T-helper 2 cell treated with Interferon-gamma antibody and Interleukin-4, amounts not matched to agents 100 ng/mL and 5 ng/mL, for 36 hours (primary cell): ENCODE measurements around the gene OSBPL9. TPM values are rescaled to one million over a fixed set of nuclear protein-coding genes. Genes with fewer than 3 reads are reported as not detected.
"Not testable (repeated sequence)": the region's sequence is repeated elsewhere in the genome, so short reads cannot be mapped to it uniquely, and the experiment has no call there.

Source experiments
- intact Hi-C: fragments of 100-400 bp; cut with micrococcal nuclease; formaldehyde crosslinking; loops from one replicate; pipeline ENCODE4 v1.15.1; 2023
- total RNA-seq: library from RNA; stranded (reverse); gene quantifications from 2 replicates; pipeline ENCODE4 v1.2.3, GENCODE V29; 2022

The OSBPL9 gene
- total RNA-seq, 1 donor from 2014 or later, result 54.5 TPM

GRCh38 chr1:51702220-51702619 lies 85.3 kb downstream of the OSBPL9 start:
- intact Hi-C loops, result not testable (repeated sequence)

GRCh38 chr1:51705035-51705434 lies 88.1 kb downstream of the OSBPL9 start:
- intact Hi-C loops, result no loop called here

GRCh38 chr1:51708911-51709760 lies 92.2 kb downstream of the OSBPL9 start:
- intact Hi-C loops, result no loop called here

GRCh38 chr1:51709951-51710350 lies 93.1 kb downstream of the OSBPL9 start:
- intact Hi-C loops, result no loop called here

- intact Hi-C loops, result no loop called here
Measured at GRCh38 chr1:51712590-51712989, 95.7 kb downstream of the OSBPL9 start.

- intact Hi-C loops, result no loop called here
Measured at GRCh38 chr1:51714374-51715019, 97.6 kb downstream of the OSBPL9 start.

GRCh38 chr1:51715369-51715768 lies 98.5 kb downstream of the OSBPL9 start:
- intact Hi-C loops, result no loop called here

GRCh38 chr1:51716746-51717145 lies 99.9 kb downstream of the OSBPL9 start:
- intact Hi-C loops, result no loop called here

- intact Hi-C loops, result no loop called here
Measured at GRCh38 chr1:51717842-51718241, 101.0 kb downstream of the OSBPL9 start.

- intact Hi-C loops, result no loop called here
Measured at GRCh38 chr1:51719146-51719545, 102.3 kb downstream of the OSBPL9 start.

GRCh38 chr1:51724797-51725196 lies 107.9 kb downstream of the OSBPL9 start:
- intact Hi-C loops, result loop anchor here (5.0 kb wide), 1 partner anchor 153 kb away; the partner anchor contains the start of gene NRDC

GRCh38 chr1:51726051-51726450 lies 109.2 kb downstream of the OSBPL9 start:
- intact Hi-C loops, result loop anchor here (5.0 kb wide), 1 partner anchor 151 kb away; the partner anchor contains the start of gene NRDC

GRCh38 chr1:51726544-51727225 lies 109.8 kb downstream of the OSBPL9 start:
- intact Hi-C loops, result loop anchor here (5.0 kb wide), 1 partner anchor 151 kb away; the partner anchor contains the start of gene NRDC

GRCh38 chr1:51727366-51727765 lies 110.5 kb downstream of the OSBPL9 start:
- intact Hi-C loops, result loop anchor here (5.0 kb wide), 1 partner anchor 150 kb away; the partner anchor contains the start of gene NRDC

GRCh38 chr1:51728611-51729155 lies 111.8 kb downstream of the OSBPL9 start:
- intact Hi-C loops, result loop anchor here (1.0 to 5.0 kb wide), 3 partner anchors 149 to 327 kb away; partner anchors contain the start of genes EPS15, NRDC and TXNDC12

- intact Hi-C loops, result loop anchor here (1.0 to 5.0 kb wide), 3 partner anchors 148 to 326 kb away; partner anchors contain the start of genes EPS15, NRDC and TXNDC12
Measured at GRCh38 chr1:51729156-51729823, 112.4 kb downstream of the OSBPL9 start.

GRCh38 chr1:51729824-51730301 lies 113.0 kb downstream of the OSBPL9 start:
- intact Hi-C loops, result loop anchor here (1.0 to 5.0 kb wide), 3 partner anchors 147 to 325 kb away; partner anchors contain the start of genes EPS15, NRDC and TXNDC12

- intact Hi-C loops, result no loop called here
Measured at GRCh38 chr1:51731998-51732397, 115.1 kb downstream of the OSBPL9 start.

- intact Hi-C loops, result no loop called here
Measured at GRCh38 chr1:51732701-51733425, 116.0 kb downstream of the OSBPL9 start.

- intact Hi-C loops, result not testable (repeated sequence)
Measured at GRCh38 chr1:51733426-51733774, 116.5 kb downstream of the OSBPL9 start.
